ENCODE results near the gene SP7.

- TF ChIP-seq CREB1 (CRISPR knock-in tag; IDR thresholded peaks at IDR 0.05; ENCODE audit: low read depth) (no peak), ETS1 (IDR thresholded peaks at IDR 0.05) (no peak), POLR2AphosphoS5 (IDR thresholded peaks at IDR 0.05; ENCODE audit: low read depth) (no peak), EZH2 (IDR thresholded peaks at IDR 0.05; ENCODE audit: low read depth, unreplicated experiment) (no peak), JUNB (IDR thresholded peaks at IDR 0.05; ENCODE audit: unreplicated experiment) (no peak), EZH2phosphoT487 (IDR thresholded peaks at IDR 0.05; ENCODE audit: unreplicated experiment) (no peak), ZNF114 (CRISPR knock-in tag; IDR thresholded peaks at IDR 0.05) (no peak)
- TF ChIP-seq, protein P1, sequence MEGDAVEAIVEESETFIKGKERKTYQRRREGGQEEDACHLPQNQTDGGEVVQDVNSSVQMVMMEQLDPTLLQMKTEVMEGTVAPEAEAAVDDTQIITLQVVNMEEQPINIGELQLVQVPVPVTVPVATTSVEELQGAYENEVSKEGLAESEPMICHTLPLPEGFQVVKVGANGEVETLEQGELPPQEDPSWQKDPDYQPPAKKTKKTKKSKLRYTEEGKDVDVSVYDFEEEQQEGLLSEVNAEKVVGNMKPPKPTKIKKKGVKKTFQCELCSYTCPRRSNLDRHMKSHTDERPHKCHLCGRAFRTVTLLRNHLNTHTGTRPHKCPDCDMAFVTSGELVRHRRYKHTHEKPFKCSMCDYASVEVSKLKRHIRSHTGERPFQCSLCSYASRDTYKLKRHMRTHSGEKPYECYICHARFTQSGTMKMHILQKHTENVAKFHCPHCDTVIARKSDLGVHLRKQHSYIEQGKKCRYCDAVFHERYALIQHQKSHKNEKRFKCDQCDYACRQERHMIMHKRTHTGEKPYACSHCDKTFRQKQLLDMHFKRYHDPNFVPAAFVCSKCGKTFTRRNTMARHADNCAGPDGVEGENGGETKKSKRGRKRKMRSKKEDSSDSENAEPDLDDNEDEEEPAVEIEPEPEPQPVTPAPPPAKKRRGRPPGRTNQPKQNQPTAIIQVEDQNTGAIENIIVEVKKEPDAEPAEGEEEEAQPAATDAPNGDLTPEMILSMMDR (conservative IDR thresholded peaks at IDR 0.05; ENCODE audit: low read depth in 2 of 2) = no peak
- TF ChIP-seq, protein P2, sequence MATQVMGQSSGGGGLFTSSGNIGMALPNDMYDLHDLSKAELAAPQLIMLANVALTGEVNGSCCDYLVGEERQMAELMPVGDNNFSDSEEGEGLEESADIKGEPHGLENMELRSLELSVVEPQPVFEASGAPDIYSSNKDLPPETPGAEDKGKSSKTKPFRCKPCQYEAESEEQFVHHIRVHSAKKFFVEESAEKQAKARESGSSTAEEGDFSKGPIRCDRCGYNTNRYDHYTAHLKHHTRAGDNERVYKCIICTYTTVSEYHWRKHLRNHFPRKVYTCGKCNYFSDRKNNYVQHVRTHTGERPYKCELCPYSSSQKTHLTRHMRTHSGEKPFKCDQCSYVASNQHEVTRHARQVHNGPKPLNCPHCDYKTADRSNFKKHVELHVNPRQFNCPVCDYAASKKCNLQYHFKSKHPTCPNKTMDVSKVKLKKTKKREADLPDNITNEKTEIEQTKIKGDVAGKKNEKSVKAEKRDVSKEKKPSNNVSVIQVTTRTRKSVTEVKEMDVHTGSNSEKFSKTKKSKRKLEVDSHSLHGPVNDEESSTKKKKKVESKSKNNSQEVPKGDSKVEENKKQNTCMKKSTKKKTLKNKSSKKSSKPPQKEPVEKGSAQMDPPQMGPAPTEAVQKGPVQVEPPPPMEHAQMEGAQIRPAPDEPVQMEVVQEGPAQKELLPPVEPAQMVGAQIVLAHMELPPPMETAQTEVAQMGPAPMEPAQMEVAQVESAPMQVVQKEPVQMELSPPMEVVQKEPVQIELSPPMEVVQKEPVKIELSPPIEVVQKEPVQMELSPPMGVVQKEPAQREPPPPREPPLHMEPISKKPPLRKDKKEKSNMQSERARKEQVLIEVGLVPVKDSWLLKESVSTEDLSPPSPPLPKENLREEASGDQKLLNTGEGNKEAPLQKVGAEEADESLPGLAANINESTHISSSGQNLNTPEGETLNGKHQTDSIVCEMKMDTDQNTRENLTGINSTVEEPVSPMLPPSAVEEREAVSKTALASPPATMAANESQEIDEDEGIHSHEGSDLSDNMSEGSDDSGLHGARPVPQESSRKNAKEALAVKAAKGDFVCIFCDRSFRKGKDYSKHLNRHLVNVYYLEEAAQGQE (IDR thresholded peaks at IDR 0.05; ENCODE audit: unreplicated experiment) = no peak
Observed at GRCh38 chr12:53333289-53333688, 2.9 kb downstream of the SP7 start.
